Activated naive CD8-positive, alpha-beta T cell treated with anti-CD3 and anti-CD28 coated beads, Interleukin-2, amount 50 U/mL, for 24 hours (primary cell): Measurements from ENCODE around the gene FCER2.

Experiments used
- ATAC-seq: fragments of 150-1000 bp; cut with Tn5 transposase; one replicate; pipeline ENCODE4 v1.10.0; 2021
- DNase-seq: peaks from one replicate; pipeline ENCODE4 v3.0.0; 2021
- H3K27ac Mint-ChIP-seq: one replicate; pipeline ENCODE4 v1.8.0; 2021; ENCODE audit warnings: mild to moderate bottlenecking, mixed read lengths
- H3K27me3 Mint-ChIP-seq: one replicate; pipeline ENCODE4 v1.8.0; 2021; ENCODE audit warnings: mixed read lengths
- H3K36me3 Mint-ChIP-seq: one replicate; pipeline ENCODE4 v1.8.0; 2021; ENCODE audit warnings: low read depth, mixed read lengths
- H3K4me1 Mint-ChIP-seq: one replicate; pipeline ENCODE4 v1.8.0; 2021; ENCODE audit warnings: mixed read lengths
- H3K4me3 Mint-ChIP-seq: one replicate; pipeline ENCODE4 v1.8.0; 2021; ENCODE audit warnings: mild to moderate bottlenecking, moderate library complexity, mixed read lengths
- H3K9me3 Mint-ChIP-seq: one replicate; pipeline ENCODE4 v1.8.0; 2021; ENCODE audit warnings: mixed read lengths

FCER2 gene

GRCh38 chr19:7665076-7665475, 36.9 kb downstream of the FCER2 start:
- DNase-seq (no peak), ATAC-seq (no peak)
- H3K9me3 Mint-ChIP-seq: no peaks in the 10 kb centered on the region
- peaks cover 4% of the 10 kb centered on the region for H3K4me1 Mint-ChIP-seq
- no peak overlapping the region for H3K4me3 Mint-ChIP-seq
- H3K36me3 Mint-ChIP-seq: no peaks in the 10 kb centered on the region
- peaks cover 9% of the 10 kb centered on the region for H3K27me3 Mint-ChIP-seq
- no peak overlapping the region for H3K27ac Mint-ChIP-seq

GRCh38 chr19:7663706-7664105, 38.2 kb downstream of the FCER2 start:
- no peak overlapping the region for H3K27ac Mint-ChIP-seq
- H3K4me1 Mint-ChIP-seq: no peaks in the 10 kb centered on the region
- DNase-seq: no peak
- H3K4me3 Mint-ChIP-seq: no peak overlapping the region
- ATAC-seq: no peak
- peaks cover 4% of the 10 kb centered on the region for H3K27me3 Mint-ChIP-seq
- no peaks in the 10 kb centered on the region for H3K36me3 Mint-ChIP-seq
- no peaks in the 10 kb centered on the region for H3K9me3 Mint-ChIP-seq

GRCh38 chr19:7662657-7663056, 39.3 kb downstream of the FCER2 start:
- Mint-ChIP-seq H3K36me3 (no peaks in the 10 kb centered on the region), H3K4me1 (peaks cover 9% of the 10 kb centered on the region), H3K4me3 (no peak overlapping the region), H3K9me3 (no peaks in the 10 kb centered on the region), H3K27me3 (peaks cover 4% of the 10 kb centered on the region), H3K27ac (no peak overlapping the region)
- DNase-seq (no peak), ATAC-seq (no peak)

- Mint-ChIP-seq H3K36me3 (no peaks in the 10 kb centered on the region), H3K27ac (no peak overlapping the region), H3K4me3 (no peak overlapping the region), H3K9me3 (no peaks in the 10 kb centered on the region), H3K27me3 (peaks cover 4% of the 10 kb centered on the region), H3K4me1 (peaks cover 17% of the 10 kb centered on the region)
- no peak for ATAC-seq
- no peak for DNase-seq
These were observed 40.0 kb downstream of the FCER2 start for GRCh38 chr19:7661744-7662538.

GRCh38 chr19:7658219-7658686, 43.7 kb downstream of the FCER2 start:
- ATAC-seq: peak; percentile 77
- Mint-ChIP-seq H3K4me3 (peak overlapping the region; percentile 63), H3K9me3 (no peaks in the 10 kb centered on the region), H3K36me3 (no peaks in the 10 kb centered on the region), H3K4me1 (peaks cover 23% of the 10 kb centered on the region), H3K27me3 (no peaks in the 10 kb centered on the region), H3K27ac (peak overlapping the region; percentile 70)
- DNase-seq: peak; percentile 41

- Mint-ChIP-seq H3K36me3 (no peaks in the 10 kb centered on the region), H3K27me3 (peaks cover 2% of the 10 kb centered on the region), H3K4me1 (peaks cover 28% of the 10 kb centered on the region), H3K27ac (peak overlapping the region; percentile 39), H3K4me3 (peak overlapping the region; percentile 63), H3K9me3 (no peaks in the 10 kb centered on the region)
- peak; percentile 74 for DNase-seq
- ATAC-seq: peak; percentile 91
These were observed 44.7 kb downstream of the FCER2 start for GRCh38 chr19:7657131-7657751.

- no peak overlapping the region for H3K27ac Mint-ChIP-seq
- H3K4me3 Mint-ChIP-seq: no peak overlapping the region
- DNase-seq (no peak), ATAC-seq (no peak)
- H3K27me3 Mint-ChIP-seq: peaks cover 5% of the 10 kb centered on the region
- H3K9me3 Mint-ChIP-seq: no peaks in the 10 kb centered on the region
- no peaks in the 10 kb centered on the region for H3K36me3 Mint-ChIP-seq
- peaks cover 32% of the 10 kb centered on the region for H3K4me1 Mint-ChIP-seq
These were observed 46.4 kb downstream of the FCER2 start for GRCh38 chr19:7655581-7655980.

GRCh38 chr19:7654401-7654800, 47.5 kb downstream of the FCER2 start:
- H3K4me1 Mint-ChIP-seq: peaks cover 32% of the 10 kb centered on the region
- peaks cover 5% of the 10 kb centered on the region for H3K27me3 Mint-ChIP-seq
- no peak for DNase-seq
- H3K9me3 Mint-ChIP-seq: no peaks in the 10 kb centered on the region
- no peaks in the 10 kb centered on the region for H3K36me3 Mint-ChIP-seq
- no peak overlapping the region for H3K27ac Mint-ChIP-seq
- no peak overlapping the region for H3K4me3 Mint-ChIP-seq
- no peak for ATAC-seq

- Mint-ChIP-seq H3K4me3 (peak overlapping the region; percentile 40), H3K36me3 (no peaks in the 10 kb centered on the region), H3K9me3 (no peaks in the 10 kb centered on the region), H3K27me3 (peaks cover 5% of the 10 kb centered on the region), H3K27ac (peak overlapping the region; percentile 18), H3K4me1 (peaks cover 18% of the 10 kb centered on the region)
- peak; percentile 77 for ATAC-seq
- peak; percentile 90 for DNase-seq
These were observed 49.8 kb downstream of the FCER2 start for GRCh38 chr19:7652061-7652641.

GRCh38 chr19:7650148-7650547, 51.8 kb downstream of the FCER2 start:
- Mint-ChIP-seq H3K9me3 (no peaks in the 10 kb centered on the region), H3K36me3 (no peaks in the 10 kb centered on the region), H3K4me3 (no peak overlapping the region), H3K27ac (no peak overlapping the region), H3K27me3 (peaks cover 5% of the 10 kb centered on the region), H3K4me1 (peaks cover 12% of the 10 kb centered on the region)
- no peak for ATAC-seq
- no peak for DNase-seq

GRCh38 chr19:7648265-7649014, 53.5 kb downstream of the FCER2 start:
- no peak overlapping the region for H3K27ac Mint-ChIP-seq
- no peak for ATAC-seq

GRCh38 chr19:7647156-7647555, 54.8 kb downstream of the FCER2 start:
- Mint-ChIP-seq H3K4me3 (no peak overlapping the region), H3K27me3 (peaks cover 3% of the 10 kb centered on the region), H3K4me1 (peaks cover 6% of the 10 kb centered on the region), H3K36me3 (no peaks in the 10 kb centered on the region), H3K9me3 (no peaks in the 10 kb centered on the region), H3K27ac (no peak overlapping the region)
- ATAC-seq: no peak
- DNase-seq: no peak

More at GRCh38 chr19:7648265-7649014, 53.5 kb downstream of the FCER2 start:
- Mint-ChIP-seq H3K4me1 (peaks cover 12% of the 10 kb centered on the region), H3K4me3 (no peak overlapping the region), H3K27me3 (peaks cover 5% of the 10 kb centered on the region), H3K9me3 (no peaks in the 10 kb centered on the region), H3K36me3 (no peaks in the 10 kb centered on the region)
- no peak for DNase-seq

- ATAC-seq (no peak), DNase-seq (no peak)
- Mint-ChIP-seq H3K9me3 (no peaks in the 10 kb centered on the region), H3K27ac (no peak overlapping the region), H3K27me3 (peaks cover 2% of the 10 kb centered on the region), H3K36me3 (no peaks in the 10 kb centered on the region), H3K4me3 (no peak overlapping the region), H3K4me1 (peaks cover 3% of the 10 kb centered on the region)
These were observed 55.6 kb downstream of the FCER2 start for GRCh38 chr19:7646426-7646700.

GRCh38 chr19:7645656-7646425, 56.1 kb downstream of the FCER2 start:
- Mint-ChIP-seq H3K4me3 (no peak overlapping the region), H3K9me3 (no peaks in the 10 kb centered on the region), H3K36me3 (no peaks in the 10 kb centered on the region), H3K27ac (no peak overlapping the region), H3K4me1 (peaks cover 3% of the 10 kb centered on the region), H3K27me3 (no peaks in the 10 kb centered on the region)
- no peak for ATAC-seq
- no peak for DNase-seq
